GM18519 (cell line): ENCODE measurements around the gene RTEL1.
"Not testable (repeated sequence)": the region's sequence is repeated elsewhere in the genome, so short reads cannot be mapped to it uniquely, and the experiment has no call there.

Experiments
- ATAC-seq: cut with Tn5 transposase; IDR thresholded peaks from one replicate; pipeline ENCODE4 v1.9.1; 2021; ENCODE audit warnings: mild to moderate bottlenecking, moderate library complexity; ENCODE audit not compliant: unreplicated experiment, low FRiP score

The RTEL1 gene

GRCh38 chr20:63650486-63650885 lies 7.6 kb upstream of the RTEL1 start:
- not testable (repeated sequence) for ATAC-seq

- no peak for ATAC-seq
These were observed 6.2 kb upstream of the RTEL1 start for GRCh38 chr20:63651942-63652191.

GRCh38 chr20:63652192-63652980 lies 5.7 kb upstream of the RTEL1 start:
- ATAC-seq, result no peak

DNA sequence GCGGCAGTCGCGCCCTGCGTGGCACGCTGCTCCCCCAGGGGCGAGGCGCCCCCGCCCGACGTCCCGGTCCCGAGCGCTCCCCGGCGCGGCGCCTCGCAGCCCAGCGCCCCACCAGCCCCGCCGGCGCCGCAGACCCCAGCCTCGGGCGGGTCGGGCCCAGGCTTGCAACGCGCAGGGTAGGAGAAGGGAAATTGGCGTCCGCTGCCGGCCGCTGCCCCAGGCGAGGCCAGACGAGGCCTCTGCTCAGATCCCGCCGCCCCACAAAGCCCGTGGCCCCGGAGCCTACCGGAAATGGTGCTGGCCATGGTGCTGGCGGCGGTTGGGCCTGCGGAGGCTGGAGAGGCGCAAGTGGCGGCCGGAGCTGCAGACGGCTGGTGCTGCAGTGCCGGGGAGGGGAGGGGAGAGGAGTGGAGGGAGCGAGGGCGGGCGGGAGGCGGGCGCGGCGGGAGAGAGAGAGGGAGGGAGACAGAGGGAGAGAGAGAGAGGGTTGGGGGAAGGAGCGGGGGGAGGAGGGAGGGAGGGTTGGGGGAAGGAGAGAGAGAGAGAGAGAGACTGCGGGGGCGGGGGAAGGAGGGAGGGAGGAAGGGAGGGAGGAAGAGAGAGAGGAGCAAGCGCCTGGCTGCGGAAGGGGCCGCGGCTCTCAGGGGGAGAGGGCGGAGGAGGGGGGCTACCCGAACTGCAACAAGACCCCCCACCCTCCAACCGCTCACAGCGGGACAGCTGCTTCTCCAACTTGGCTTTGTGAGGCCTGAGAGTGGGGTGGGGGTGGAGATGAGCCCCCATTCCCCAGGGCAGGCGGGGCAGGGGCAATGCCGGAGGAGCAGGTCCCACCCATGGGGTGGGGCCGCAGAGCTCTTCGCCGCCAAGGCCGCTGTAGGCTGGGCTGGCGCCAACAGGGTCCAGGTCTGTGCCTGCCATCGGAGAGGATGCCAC lies 4.8 kb upstream of the RTEL1 start, which contains the start of gene STMN3:
TSS of gene STMN3 (minus strand) at position 384 of the 933 bp plus-strand sequence. CDS start at position 305, 79 bp downstream.
- no peak for ATAC-seq

DNA sequence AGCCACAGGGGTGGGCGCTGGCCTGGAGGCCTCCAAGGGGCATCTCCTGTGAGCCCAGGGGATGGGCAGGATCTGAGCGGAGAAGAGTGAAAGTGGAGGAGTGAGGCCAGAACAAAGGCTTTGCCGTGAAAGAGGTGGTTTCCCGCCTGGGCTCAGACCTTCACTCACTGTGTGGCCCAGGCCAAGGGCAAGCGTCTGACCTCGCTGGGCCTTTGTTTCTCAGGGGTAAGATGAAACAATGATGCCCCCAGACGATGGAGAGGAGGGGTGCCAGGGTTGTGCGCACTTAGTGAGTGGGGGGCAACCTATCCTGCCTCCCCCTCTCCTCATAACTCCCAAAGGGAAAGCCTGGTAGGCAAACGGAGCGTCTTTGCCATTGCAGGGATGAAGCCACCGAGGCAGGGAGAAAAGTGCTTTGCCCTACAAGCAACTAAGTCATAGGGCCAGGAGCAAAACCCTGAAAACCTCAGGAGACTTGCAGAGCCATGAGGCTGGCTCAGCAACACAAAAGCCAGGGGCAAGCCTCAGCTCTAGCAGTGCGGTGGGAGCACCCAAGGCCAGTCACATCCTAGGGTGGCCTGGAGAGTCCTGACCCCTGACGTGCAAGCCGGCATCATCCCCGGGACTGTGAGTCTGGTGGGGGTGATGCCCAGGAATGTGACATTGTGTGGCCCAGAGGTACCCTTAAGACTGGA lies 4.0 kb upstream of the RTEL1 start:
- ATAC-seq, result no peak

- no peak for ATAC-seq
These were observed 2.9 kb upstream of the RTEL1 start for GRCh38 chr20:63655249-63655648.

DNA sequence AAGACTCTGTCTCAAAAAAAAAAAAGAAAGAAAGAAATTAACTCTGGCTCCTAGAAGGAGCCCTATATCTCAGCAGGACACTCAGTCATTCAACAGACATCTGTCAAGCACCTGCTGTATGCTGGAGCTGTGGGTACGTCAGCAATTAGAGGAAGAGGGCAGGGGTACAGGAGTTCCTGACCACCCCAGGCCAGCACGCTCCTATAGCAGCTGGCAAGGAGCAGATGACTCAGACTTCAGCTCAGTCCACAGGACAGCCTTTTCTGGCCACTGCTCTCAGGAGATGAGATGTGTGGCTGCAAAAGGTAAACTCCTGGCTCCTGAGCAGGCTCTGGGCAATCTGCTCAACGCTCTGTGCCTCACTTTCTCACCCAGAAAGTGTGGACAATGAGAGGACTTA lies 1.7 kb upstream of the RTEL1 start:
- no peak for ATAC-seq

DNA sequence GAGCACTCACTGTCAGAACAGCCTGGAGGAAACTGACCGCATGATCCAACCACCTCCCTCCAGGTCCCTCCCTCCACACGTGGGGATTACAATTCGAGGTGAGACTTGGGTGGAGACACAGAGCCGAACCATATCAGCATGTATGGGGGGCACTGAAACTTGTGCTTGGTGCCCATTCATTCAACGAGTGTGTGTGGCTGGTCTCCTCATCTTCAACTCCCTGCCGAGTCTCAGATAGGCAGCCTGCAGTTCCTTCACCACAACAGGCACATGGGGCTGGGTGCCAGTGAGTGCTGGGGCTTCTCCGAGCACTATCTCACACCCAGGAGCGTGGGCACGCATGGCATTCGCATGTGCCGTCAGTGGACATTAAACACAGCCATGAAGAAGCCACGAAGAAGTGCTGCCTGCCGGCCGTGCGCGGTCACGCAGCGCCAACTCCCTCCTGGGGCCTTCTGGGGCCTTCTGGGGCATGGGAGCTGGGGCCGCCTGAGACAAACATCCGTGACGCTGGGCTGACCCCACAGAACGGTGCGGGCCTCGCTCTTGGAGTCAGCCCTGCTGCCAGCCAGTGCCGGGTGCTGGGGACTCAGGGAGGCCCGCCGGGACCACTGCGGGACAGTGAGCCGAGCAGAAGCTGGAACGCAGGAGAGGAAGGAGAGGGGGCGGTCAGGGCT lies 714 bp upstream of the RTEL1 start:
- ATAC-seq, result no peak

DNA sequence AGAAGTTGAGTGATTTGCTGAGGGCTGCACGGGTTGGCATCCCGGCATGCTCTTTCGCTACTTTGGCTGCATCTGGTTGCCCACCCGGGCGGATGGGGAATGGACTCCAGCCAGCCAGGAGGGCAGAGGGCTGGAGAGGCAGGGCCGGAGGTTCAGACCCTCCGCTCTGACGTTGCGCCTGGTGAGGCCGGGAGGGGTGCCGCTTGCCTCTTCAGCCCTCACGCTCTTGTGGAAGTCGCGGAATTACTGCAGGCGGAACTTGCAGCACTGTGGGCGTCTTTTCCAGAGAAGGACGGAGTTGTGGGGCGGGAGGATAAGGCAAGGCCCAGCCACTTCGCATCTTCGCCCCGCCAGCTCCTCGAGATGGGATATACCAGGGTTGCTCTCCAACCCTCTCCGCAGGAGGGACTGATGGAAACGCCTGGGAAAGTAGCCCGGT lies 656 bp downstream of the RTEL1 start:
- ATAC-seq, result no peak

- ATAC-seq, result no peak
These were observed 1.3 kb downstream of the RTEL1 start for GRCh38 chr20:63659370-63659769.

GRCh38 chr20:63660174-63660573 lies 2.1 kb downstream of the RTEL1 start:
- ATAC-seq, result not testable (repeated sequence)

- ATAC-seq, result no peak
These were observed 2.5 kb downstream of the RTEL1 start for GRCh38 chr20:63660622-63661021.

GRCh38 chr20:63661108-63661507 lies 3.0 kb downstream of the RTEL1 start:
- no peak for ATAC-seq

DNA sequence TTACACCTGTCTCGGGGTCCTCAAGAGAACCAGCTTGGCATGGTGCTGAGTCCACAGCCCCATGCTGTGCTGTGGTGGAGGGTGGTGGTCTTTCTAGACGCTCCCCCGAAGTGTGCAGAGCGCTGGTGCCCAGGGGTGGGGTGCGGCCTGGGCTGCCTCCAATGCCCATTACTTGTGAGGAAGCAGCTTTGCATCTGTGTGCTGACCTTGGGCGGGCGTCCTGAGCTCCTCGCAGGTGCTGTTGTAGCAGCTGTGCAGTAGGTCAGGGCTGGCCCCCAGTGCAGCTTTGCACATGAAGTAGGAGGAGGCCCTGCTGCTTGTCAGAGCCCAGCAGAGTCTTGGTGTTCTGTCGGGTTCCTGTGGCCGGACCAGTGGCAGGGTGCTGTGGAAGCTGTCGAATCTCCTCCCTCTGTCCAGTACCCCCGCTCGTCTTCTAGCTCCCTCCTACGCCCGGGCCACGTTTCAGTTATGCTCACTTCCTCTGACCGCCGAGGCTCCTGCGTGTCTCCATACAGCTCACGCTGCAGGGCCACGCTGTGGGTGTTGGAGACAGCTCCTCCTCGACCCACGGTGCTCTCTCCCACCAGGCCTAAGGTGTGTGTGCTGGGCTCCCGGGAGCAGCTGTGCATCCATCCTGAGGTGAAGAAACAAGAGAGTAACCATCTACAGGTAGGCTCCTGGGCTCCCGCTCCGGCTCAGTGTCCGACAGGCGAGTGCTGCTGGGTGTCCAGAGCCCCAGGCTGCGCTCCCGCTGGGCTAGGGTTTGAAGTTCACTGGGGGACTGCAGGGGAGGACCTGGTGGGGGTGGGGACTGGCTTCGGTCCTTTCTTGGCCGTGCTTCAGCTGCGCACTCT lies 4.1 kb downstream of the RTEL1 start:
- no peak for ATAC-seq

DNA sequence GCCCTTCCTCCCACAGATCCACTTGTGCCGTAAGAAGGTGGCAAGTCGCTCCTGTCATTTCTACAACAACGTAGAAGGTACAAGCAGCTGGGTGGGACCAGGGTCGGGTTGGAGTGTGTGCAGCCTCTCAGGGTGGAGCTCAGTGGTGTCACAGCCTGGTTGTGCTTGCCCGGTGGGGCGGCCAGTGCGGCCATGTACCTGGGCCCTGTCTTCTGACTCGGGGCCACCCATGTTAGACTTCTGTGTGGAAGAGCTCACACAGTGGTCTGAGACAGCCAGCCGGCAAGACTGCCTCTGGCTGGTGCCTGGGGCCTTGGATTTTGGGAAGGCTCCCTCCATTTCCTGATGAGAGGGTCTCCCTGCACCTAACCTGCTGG lies 4.7 kb downstream of the RTEL1 start:
- no peak for ATAC-seq

- no peak for ATAC-seq
These were observed 5.4 kb downstream of the RTEL1 start for GRCh38 chr20:63663332-63664066.

DNA sequence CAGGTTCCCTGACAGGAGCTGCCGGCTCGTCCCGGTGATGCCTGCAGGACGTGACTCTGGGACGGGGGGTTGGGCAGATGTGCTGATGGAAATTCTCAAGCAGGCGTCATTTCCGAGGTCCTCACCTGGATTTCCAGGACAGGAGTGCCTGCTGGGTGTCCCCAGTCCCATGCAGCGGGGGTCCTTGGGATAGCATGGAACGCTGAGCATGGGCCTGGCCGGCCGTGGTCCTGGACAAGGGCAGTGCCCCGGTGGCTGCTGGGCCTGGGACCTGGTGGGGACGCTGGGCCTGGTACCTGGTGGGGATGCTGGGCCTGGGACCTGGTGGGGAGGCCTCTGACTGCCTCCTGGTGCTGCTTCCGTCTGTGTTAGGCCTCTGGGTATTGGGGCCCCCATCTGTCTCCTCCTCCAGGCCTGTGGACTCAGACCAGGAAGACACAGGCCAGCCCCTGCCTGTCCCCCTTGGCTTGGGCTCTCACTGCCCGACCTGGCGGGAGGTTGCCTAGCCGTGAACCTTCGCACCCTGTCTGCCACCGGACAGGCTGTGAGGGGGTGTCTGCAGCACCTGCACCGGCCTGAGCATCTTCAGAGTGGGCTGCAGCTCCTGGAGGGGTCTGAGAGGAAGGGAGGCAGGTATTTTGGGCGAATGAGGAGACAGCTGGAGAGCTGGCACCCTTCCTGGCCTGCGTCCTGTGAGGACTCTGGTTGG lies 6.2 kb downstream of the RTEL1 start:
- no peak for ATAC-seq

GRCh38 chr20:63664861-63665594 lies 6.9 kb downstream of the RTEL1 start:
- no peak for ATAC-seq
